Lung (tissue), 12 donors: Measurements from ENCODE around the gene SUGP1. TPM values are rescaled to one million over a fixed set of nuclear protein-coding genes. Genes with fewer than 3 reads are reported as not detected.

Source experiments
- ATAC-seq: fragments of 200-7000 bp; cut with Tn5 transposase; one replicate; pipeline ENCODE4 v1.9.1; 2020; ENCODE audit warnings: moderate number of reproducible peaks; ENCODE audit not compliant: insufficient read depth, low FRiP score
- DNase-seq, 3 donors: peaks; one replicate each; pipeline ENCODE4 v3.0.0-alpha.2; 2013 to 2017
- H3K27ac ChIP-seq, 2 donors: one replicate each; pipeline ENCODE4 v1.5.1; 2013; ENCODE audit warnings: mild to moderate bottlenecking in 2 of 2, moderate library complexity in 2 of 2, control low read depth in 1 of 2, inconsistent platforms in 1 of 2, low read depth in 1 of 2, low read length in 1 of 2
- H3K27me3 ChIP-seq, 3 donors: one replicate each; pipeline ENCODE4 v1.5.1; 2013; ENCODE audit warnings: low read length in 2 of 3; ENCODE audit not compliant: control insufficient read depth in 3 of 3, insufficient read depth in 3 of 3
- H3K36me3 ChIP-seq, 4 donors: one replicate each; pipeline ENCODE4 v1.5.1; 2013; ENCODE audit warnings: low read length in 4 of 4, mild to moderate bottlenecking in 1 of 4, moderate library complexity in 1 of 4; ENCODE audit not compliant: control insufficient read depth in 4 of 4, insufficient read depth in 4 of 4
- H3K4me1 ChIP-seq, 5 donors: one replicate each; pipeline ENCODE4 v1.5.1; 2013; ENCODE audit warnings: low read length in 5 of 5, mild to moderate bottlenecking in 2 of 5, moderate library complexity in 1 of 5; ENCODE audit not compliant: control insufficient read depth in 5 of 5, insufficient read depth in 5 of 5
- H3K4me3 ChIP-seq: one replicate; pipeline ENCODE4 v1.5.1; 2013; ENCODE audit warnings: mild to moderate bottlenecking, control low read depth, moderate library complexity
- H3K9ac ChIP-seq, 2 donors: one replicate each; pipeline ENCODE4 v1.5.1; 2013; ENCODE audit warnings: low read length in 2 of 2, control low read depth in 1 of 2; ENCODE audit not compliant: insufficient read depth in 1 of 2
- H3K9me3 ChIP-seq, 4 donors: one replicate each; pipeline ENCODE4 v1.5.1; 2013; ENCODE audit warnings: low read length in 3 of 4, mild to moderate bottlenecking in 1 of 4, moderate library complexity in 1 of 4; ENCODE audit not compliant: control insufficient read depth in 4 of 4, insufficient read depth in 3 of 4
- CTCF ChIP-seq: IDR thresholded peaks from 2 replicates; pipeline ENCODE4 v1.5.1; 2012; ENCODE audit warnings: mild to moderate bottlenecking; ENCODE audit errors: control extremely low read depth, extremely low read depth
- WGBS, 2 donors: extraction: QIAGEN DNeasy Blood & Tissue Kit; methylation state at CpG; one replicate each; pipeline ENCODE4 v1.1.7; 2013; 5-methylcytosine and 5-hydroxymethylcytosine counted together
- polyA plus RNA-seq, 2 donors: library from polyadenylated mRNA; stranded (reverse); fragments of 200-250 nt; gene quantifications; one replicate each; pipeline ENCODE4 v1.2.1, GENCODE V29; 2013
- total RNA-seq, 2 donors: library from RNA; depleted of rRNA in 1 of 2; stranded (reverse); fragments of >200 nt in 1 of 2; gene quantifications; one replicate each; pipeline ENCODE4 v1.2.1, GENCODE V29; 2014 to 2021
- donor health status: control.
- donor health status: control.
- donor health status: Bipolar disorder and iron deficiency.
- donor health status: healthy.
- donor health status: DM: yes; HTN: yes; CAD: no.

The SUGP1 gene
- total and polyA plus RNA-seq, 4 donors, result 22.3 to 42.8 (median 28.7) TPM

GRCh38 chr19:19366434-19367396, 46.4 kb upstream of the SUGP1 start:
- H3K27ac ChIP-seq, result peak overlapping the region in 1 of 2 donors; percentile 32
- H3K9ac ChIP-seq, result peak overlapping the region in 1 of 2 donors; percentile 26
- ATAC-seq (peak; percentile 91), DNase-seq (peak; percentile 62 to 74 (median 65))
- H3K4me1 ChIP-seq, result peaks cover 0 to 10% (median 3%) of the 10 kb centered on the region in 5 donors
- TF ChIP-seq CTCF, result peak; percentile 84
- no peak overlapping the region for H3K4me3 ChIP-seq
- H3K27me3 ChIP-seq, result no peaks in the 10 kb centered on the region
- 43% methylated on average over 18 of the region's 18 CpGs for WGBS, 2 donors
- H3K9me3 ChIP-seq, result no peaks in the 10 kb centered on the region
- H3K36me3 ChIP-seq, result no peaks in the 10 kb centered on the region

GRCh38 chr19:19362075-19362474, 41.8 kb upstream of the SUGP1 start:
- H3K27ac ChIP-seq, result no peak overlapping the region

GRCh38 chr19:19361075-19361594, 40.8 kb upstream of the SUGP1 start:
- 13 to 14% methylated on average over 14 of the region's 14 CpGs for WGBS, 2 donors
- peak; percentile 78 to 81 (median 80) for DNase-seq

More at GRCh38 chr19:19362075-19362474, 41.8 kb upstream of the SUGP1 start:
- H3K4me3 ChIP-seq, result no peak overlapping the region
- peaks cover 0 to 9% (median 3%) of the 10 kb centered on the region in 5 donors for H3K4me1 ChIP-seq
- no peaks in the 10 kb centered on the region for H3K27me3 ChIP-seq
- DNase-seq, result no peak
- TF ChIP-seq CTCF, result no peak
- no peak overlapping the region for H3K9ac ChIP-seq
- WGBS, 2 donors, result 87 to 91% methylated on average over 4 of the region's 4 CpGs
- no peaks in the 10 kb centered on the region for H3K9me3 ChIP-seq
- peaks cover 0 to 5% (median 0%) of the 10 kb centered on the region in 4 donors for H3K36me3 ChIP-seq
- ATAC-seq, result no peak

More at GRCh38 chr19:19361075-19361594, 40.8 kb upstream of the SUGP1 start:
- H3K36me3 ChIP-seq, result peaks cover 0 to 15% (median 0%) of the 10 kb centered on the region in 4 donors
- TF ChIP-seq CTCF, result peak; percentile 69
- peak overlapping the region in 1 of 2 donors; percentile 53 for H3K9ac ChIP-seq
- peak; percentile 84 for ATAC-seq
- H3K4me3 ChIP-seq, result no peak overlapping the region
- peak overlapping the region in 1 of 2 donors; percentile 39 for H3K27ac ChIP-seq
- H3K27me3 ChIP-seq, result no peaks in the 10 kb centered on the region
- no peaks in the 10 kb centered on the region for H3K9me3 ChIP-seq
- peaks cover 0 to 9% (median 0%) of the 10 kb centered on the region in 5 donors for H3K4me1 ChIP-seq
